GM12874 (cell line): ENCODE data around the gene MELTF.

Experiments
- TF ChIP-seq, protein P1 (sequence below): IDR thresholded peaks from 2 replicates; pipeline ENCODE4 v1.5.1; 2011; ENCODE audit warnings: low read depth, mild to moderate bottlenecking, control low read depth, low read length, moderate library complexity; ENCODE audit not compliant: insufficient read depth

MELTF gene

GRCh38 chr3:197041875-197042488 is 12.4 kb upstream of the MELTF start:
- TF ChIP-seq, protein P1, sequence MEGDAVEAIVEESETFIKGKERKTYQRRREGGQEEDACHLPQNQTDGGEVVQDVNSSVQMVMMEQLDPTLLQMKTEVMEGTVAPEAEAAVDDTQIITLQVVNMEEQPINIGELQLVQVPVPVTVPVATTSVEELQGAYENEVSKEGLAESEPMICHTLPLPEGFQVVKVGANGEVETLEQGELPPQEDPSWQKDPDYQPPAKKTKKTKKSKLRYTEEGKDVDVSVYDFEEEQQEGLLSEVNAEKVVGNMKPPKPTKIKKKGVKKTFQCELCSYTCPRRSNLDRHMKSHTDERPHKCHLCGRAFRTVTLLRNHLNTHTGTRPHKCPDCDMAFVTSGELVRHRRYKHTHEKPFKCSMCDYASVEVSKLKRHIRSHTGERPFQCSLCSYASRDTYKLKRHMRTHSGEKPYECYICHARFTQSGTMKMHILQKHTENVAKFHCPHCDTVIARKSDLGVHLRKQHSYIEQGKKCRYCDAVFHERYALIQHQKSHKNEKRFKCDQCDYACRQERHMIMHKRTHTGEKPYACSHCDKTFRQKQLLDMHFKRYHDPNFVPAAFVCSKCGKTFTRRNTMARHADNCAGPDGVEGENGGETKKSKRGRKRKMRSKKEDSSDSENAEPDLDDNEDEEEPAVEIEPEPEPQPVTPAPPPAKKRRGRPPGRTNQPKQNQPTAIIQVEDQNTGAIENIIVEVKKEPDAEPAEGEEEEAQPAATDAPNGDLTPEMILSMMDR: no peak

DNA sequence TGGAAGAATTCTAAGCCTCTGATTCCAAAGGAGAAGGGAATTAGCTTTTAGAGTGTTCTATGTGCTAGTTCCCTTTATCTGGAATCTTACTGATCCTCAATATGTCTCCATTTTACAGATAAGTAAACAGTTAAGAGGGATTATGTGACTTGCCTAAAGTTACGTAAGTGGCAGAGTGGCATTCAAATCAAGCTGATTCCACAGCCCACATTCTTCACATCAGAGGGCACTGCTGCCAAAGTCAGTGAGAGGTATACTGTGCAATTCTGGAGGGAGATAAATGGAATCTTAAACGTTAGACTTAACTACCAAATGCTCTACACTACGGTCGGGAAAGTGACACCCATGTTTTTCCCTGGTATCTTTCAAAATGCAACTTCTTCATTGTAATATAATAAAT is 11.0 kb upstream of the MELTF start:
- TF ChIP-seq, protein P1: no peak

DNA sequence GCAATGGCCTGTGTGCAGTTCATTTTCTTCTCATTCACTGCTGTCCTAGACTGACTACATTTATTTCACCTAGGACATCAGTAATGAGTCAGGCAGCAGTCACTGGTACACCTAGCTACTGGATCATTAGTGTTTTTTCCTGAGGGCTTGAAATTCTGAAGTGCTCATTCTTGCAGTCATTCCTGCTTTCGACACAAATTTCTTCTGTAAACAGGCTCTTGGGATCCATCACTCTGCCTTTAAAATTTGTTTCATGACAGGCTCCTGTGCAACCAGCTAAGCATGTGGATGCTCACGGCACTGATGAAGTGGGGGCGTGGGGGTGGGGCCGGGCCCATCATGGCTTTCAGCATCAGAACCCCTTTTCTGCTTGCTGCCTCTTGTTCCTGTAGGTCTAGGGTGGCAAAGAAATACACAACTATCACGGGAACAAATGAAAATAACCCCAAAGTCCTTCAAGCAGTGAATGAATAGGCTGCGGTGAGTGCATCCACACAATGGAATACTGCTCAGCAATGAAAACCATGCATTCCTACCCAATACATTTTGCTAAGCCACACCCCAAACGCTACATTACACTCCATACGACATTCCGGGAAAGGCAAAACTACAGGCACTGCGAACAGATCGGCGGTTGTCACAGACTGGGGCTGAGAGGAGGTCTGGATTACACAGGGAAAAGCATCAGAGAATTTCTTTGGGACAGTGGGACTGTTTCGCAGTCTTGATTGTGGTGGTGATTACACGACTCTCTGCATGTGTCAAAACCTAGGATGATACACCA is 9.3 kb upstream of the MELTF start:
- TF ChIP-seq, protein P1: no peak

GRCh38 chr3:197035577-197035976 is 6.0 kb upstream of the MELTF start:
- TF ChIP-seq, protein P1: no peak

- TF ChIP-seq, protein P1: no peak
These were observed 2.0 kb upstream of the MELTF start for GRCh38 chr3:197031315-197032285.

DNA sequence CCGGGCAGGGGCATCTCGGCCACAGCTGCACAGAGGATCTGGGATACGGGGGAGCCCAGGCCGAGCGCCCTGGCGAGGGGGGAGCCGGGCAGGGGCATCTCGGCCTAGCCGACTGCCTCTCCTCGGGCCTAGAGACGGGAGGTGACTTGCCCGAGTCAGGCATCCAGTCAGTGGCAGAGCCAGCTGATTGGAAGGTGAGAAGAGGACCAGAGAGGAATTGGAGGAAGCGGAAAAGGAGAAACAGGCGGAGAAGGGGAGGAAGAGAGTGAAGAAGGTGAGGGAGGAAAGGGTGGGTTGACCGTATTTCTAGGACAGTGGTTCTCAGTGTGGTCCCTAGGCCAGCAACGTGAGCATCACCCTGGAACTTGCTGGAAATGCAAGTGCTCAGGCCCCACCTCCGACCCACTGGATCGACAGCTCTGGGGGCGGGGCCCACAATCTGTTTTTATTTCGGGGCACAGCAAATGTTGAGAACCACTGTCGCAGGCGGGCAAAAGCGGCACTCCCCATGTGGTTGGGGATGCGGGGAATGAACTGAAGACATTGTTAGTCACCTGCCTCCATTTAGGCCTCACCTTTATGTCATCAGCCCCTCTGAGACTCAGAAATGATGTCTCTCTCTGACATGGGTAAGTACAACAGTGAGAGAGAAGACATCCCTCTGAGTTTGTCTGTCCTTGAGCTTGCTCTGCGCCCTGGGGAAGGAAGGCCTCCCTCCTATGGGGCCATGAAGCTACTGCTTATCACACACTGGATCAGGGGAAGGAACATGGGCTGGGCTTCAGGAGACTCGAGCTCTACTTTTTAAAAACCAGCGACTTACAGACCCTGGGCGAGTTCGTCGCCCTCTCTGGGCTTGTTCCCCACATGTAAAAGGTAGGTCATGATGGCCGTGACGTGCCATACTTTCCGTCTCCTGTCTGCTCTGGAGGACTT is 1.0 kb upstream of the MELTF start:
- TF ChIP-seq, protein P1: no peak
